Suprapubic skin (tissue), 4 donors: ENCODE data around the gene ZNF286A. TPM values are rescaled to one million over a fixed set of nuclear protein-coding genes. Genes with fewer than 3 reads are reported as not detected.
"Not testable (repeated sequence)": the region's sequence is repeated elsewhere in the genome, so short reads cannot be mapped to it uniquely, and the experiment has no call there.

Source experiments
- DNase-seq, 2 donors: peaks; one replicate each; pipeline ENCODE4 v3.0.0-alpha.2; 2019; ENCODE audit warnings: low spot score in 2 of 2
- H3K27ac ChIP-seq: fragments of 200-600 bp; sonication (generic); one replicate; pipeline ENCODE4 v1.5.1; 2019
- H3K27me3 ChIP-seq: fragments of 200-600 bp; sonication (generic); one replicate; pipeline ENCODE4 v1.5.1; 2019
- H3K36me3 ChIP-seq: fragments of 200-600 bp; sonication (generic); one replicate; pipeline ENCODE4 v1.5.1; 2019
- H3K4me1 ChIP-seq: fragments of 200-600 bp; sonication (generic); one replicate; pipeline ENCODE4 v1.5.1; 2019
- H3K4me3 ChIP-seq: fragments of 200-600 bp; sonication (generic); one replicate; pipeline ENCODE4 v1.5.1; 2019; ENCODE audit warnings: mild to moderate bottlenecking
- H3K9me3 ChIP-seq: fragments of 200-600 bp; sonication (generic); one replicate; pipeline ENCODE4 v1.5.1; 2019
- EP300 ChIP-seq: sonication (generic); formaldehyde crosslinking; IDR thresholded peaks from one replicate; pipeline ENCODE4 v1.6.1; 2017; ENCODE audit warnings: antibody characterized with exemption
- POLR2A ChIP-seq, 2 donors: fragments of 450-650 bp; IDR thresholded peaks; one replicate each; pipeline ENCODE4 v1.6.1; 2017; ENCODE audit warnings: antibody characterized with exemption in 2 of 2, mild to moderate bottlenecking in 2 of 2, moderate library complexity in 2 of 2
- POLR2AphosphoS5 ChIP-seq, 3 donors: sonication (generic); formaldehyde crosslinking; IDR thresholded peaks; one replicate each; pipeline ENCODE4 v1.6.1; 2017; ENCODE audit warnings: antibody characterized with exemption in 3 of 3
- WGBS: methylation state at CpG from one replicate; pipeline ENCODE4 v1.1.5; 2018; 5-methylcytosine and 5-hydroxymethylcytosine counted together
- total RNA-seq, 4 donors: library from RNA; depleted of rRNA; stranded (reverse); fragments of >200 nt; gene quantifications; one replicate each; pipeline ENCODE4 v1.1.0, GENCODE V29; 2016
- TF ChIP-seq, protein P1 (sequence below), 2 donors: fragments of 200-600 bp in 1 of 2; fragments of 450-650 bp in 1 of 2; sonication (generic) in 1 of 2; IDR thresholded peaks; one replicate each; pipeline ENCODE4 v1.5.1; 2016 to 2019; ENCODE audit warnings: antibody characterized with exemption in 2 of 2, mild to moderate bottlenecking in 1 of 2, moderate library complexity in 1 of 2

Gene ZNF286A
- total RNA-seq, 4 donors from 2014 or later = 12.9 to 22.3 (median 19.4) TPM

- Histone ChIP-seq H3K4me1 (no peaks in the 10 kb centered on the region), H3K36me3 (no peaks in the 10 kb centered on the region), H3K27me3 (no peaks in the 10 kb centered on the region), H3K27ac (no peak overlapping the region), H3K9me3 (no peaks in the 10 kb centered on the region), H3K4me3 (no peak overlapping the region)
- DNase-seq = no peak
- TF ChIP-seq POLR2A (IDR thresholded peaks at IDR 0.05) (no peak), POLR2AphosphoS5 (IDR thresholded peaks at IDR 0.05) (no peak), EP300 (no peak)
- TF ChIP-seq, protein P1, sequence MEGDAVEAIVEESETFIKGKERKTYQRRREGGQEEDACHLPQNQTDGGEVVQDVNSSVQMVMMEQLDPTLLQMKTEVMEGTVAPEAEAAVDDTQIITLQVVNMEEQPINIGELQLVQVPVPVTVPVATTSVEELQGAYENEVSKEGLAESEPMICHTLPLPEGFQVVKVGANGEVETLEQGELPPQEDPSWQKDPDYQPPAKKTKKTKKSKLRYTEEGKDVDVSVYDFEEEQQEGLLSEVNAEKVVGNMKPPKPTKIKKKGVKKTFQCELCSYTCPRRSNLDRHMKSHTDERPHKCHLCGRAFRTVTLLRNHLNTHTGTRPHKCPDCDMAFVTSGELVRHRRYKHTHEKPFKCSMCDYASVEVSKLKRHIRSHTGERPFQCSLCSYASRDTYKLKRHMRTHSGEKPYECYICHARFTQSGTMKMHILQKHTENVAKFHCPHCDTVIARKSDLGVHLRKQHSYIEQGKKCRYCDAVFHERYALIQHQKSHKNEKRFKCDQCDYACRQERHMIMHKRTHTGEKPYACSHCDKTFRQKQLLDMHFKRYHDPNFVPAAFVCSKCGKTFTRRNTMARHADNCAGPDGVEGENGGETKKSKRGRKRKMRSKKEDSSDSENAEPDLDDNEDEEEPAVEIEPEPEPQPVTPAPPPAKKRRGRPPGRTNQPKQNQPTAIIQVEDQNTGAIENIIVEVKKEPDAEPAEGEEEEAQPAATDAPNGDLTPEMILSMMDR (IDR thresholded peaks at IDR 0.05) = no peak
- WGBS = 92% methylated on average over 10 of the region's 10 CpGs
These were observed 38.5 kb downstream of the ZNF286A start for GRCh38 chr17:15738066-15738465.

- H3K4me3 ChIP-seq, H3K36me3 ChIP-seq, DNase-seq, H3K9me3 ChIP-seq, H3K27ac ChIP-seq, H3K27me3 ChIP-seq, H3K4me1 ChIP-seq: not testable (repeated sequence)
- WGBS = 85% methylated on average over 10 of the region's 11 CpGs
These were observed 39.7 kb downstream of the ZNF286A start for GRCh38 chr17:15739259-15739658.

DNA sequence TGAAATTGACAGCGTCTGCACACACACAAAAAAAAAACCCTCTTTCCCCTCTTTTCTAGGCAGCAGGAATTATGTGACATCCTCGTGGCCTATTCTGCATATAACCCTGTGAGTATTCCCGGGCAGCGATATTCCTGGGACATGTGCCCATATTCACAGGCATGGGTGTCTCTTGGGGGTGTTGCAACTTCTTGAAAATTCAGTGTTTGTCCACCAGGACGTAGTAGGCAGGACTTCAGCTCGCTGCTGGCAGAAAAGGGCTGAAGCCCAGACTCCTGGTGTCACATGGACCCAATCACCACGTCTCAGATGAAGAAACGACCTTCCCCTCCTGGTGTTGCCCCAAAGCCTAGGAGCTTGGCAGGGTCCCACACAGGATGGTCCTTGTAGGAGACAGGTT, 40.5 kb downstream of the ZNF286A start:
- H3K36me3 ChIP-seq, H3K4me1 ChIP-seq, H3K9me3 ChIP-seq, H3K27me3 ChIP-seq, H3K27ac ChIP-seq, DNase-seq, H3K4me3 ChIP-seq: not testable (repeated sequence)
- 35% methylated on average over 5 of the region's 8 CpGs for WGBS

DNA sequence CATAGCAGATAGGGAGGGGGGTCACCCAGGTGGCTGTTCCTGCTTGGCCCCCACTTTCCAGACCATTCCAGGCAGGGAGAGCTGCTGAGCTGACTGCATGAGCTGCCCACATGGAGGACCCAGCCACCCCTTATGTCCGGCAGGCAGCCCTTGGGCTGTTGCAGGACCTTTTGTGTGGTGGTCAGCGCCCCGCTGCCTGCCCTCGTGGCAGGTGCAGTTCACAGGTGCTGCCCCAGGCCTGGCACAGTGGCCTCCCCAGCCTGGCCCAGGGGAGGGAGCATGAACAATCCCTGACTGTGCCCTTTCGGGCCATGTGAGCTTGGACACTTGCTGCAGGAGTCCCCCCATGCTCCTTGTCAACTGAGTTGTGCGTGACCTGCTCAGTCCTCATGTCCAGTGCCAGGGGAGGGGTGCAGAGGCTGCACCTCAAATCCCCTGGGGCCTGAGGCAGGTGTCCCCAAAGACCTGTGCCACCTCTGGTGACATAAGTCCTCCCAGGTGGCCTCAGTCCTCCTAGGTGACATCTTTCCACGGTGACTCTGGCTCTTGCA, 41.1 kb downstream of the ZNF286A start:
- Histone ChIP-seq H3K27ac (no peak overlapping the region), H3K9me3 (no peaks in the 10 kb centered on the region), H3K36me3 (no peaks in the 10 kb centered on the region), H3K4me3 (no peak overlapping the region), H3K27me3 (no peaks in the 10 kb centered on the region), H3K4me1 (no peaks in the 10 kb centered on the region)
- WGBS = 100% methylated on average over 1 of the region's 7 CpGs
- TF ChIP-seq, protein P1 (IDR thresholded peaks at IDR 0.05) = no peak
- no peak for TF ChIP-seq POLR2A (IDR thresholded peaks at IDR 0.05)
- TF ChIP-seq EP300 = no peak
- TF ChIP-seq POLR2AphosphoS5 (IDR thresholded peaks at IDR 0.05) = no peak
- no peak for DNase-seq

- 92% methylated on average over 5 of the region's 9 CpGs for WGBS
- TF ChIP-seq POLR2A (IDR thresholded peaks at IDR 0.05) (no peak), EP300 (no peak), POLR2AphosphoS5 (IDR thresholded peaks at IDR 0.05) (no peak)
- TF ChIP-seq, protein P1 (IDR thresholded peaks at IDR 0.05) = no peak
- no peak overlapping the region for H3K4me3 ChIP-seq
- H3K36me3 ChIP-seq = no peaks in the 10 kb centered on the region
- no peaks in the 10 kb centered on the region for H3K4me1 ChIP-seq
- no peaks in the 10 kb centered on the region for H3K27me3 ChIP-seq
- H3K27ac ChIP-seq = no peak overlapping the region
- DNase-seq = no peak
- H3K9me3 ChIP-seq = no peaks in the 10 kb centered on the region
These were observed 42.1 kb downstream of the ZNF286A start for GRCh38 chr17:15741624-15742023.

GRCh38 chr17:15742051-15742795, 42.7 kb downstream of the ZNF286A start:
- no peaks in the 10 kb centered on the region for H3K9me3 ChIP-seq
- H3K27me3 ChIP-seq = no peaks in the 10 kb centered on the region
- no peak overlapping the region for H3K27ac ChIP-seq
- no peak overlapping the region for H3K4me3 ChIP-seq
- H3K36me3 ChIP-seq = no peaks in the 10 kb centered on the region
- no peaks in the 10 kb centered on the region for H3K4me1 ChIP-seq
- 63% methylated on average over 12 of the region's 15 CpGs for WGBS
- no peak for DNase-seq
- no peak for TF ChIP-seq POLR2AphosphoS5 (IDR thresholded peaks at IDR 0.05)
- TF ChIP-seq, protein P1 (IDR thresholded peaks at IDR 0.05) = no peak
- no peak for TF ChIP-seq EP300
- no peak for TF ChIP-seq POLR2A (IDR thresholded peaks at IDR 0.05)
